ENCODE results near the gene HPSE2. TPM values are rescaled to one million over a fixed set of nuclear protein-coding genes. Genes with fewer than 3 reads are reported as not detected.

HPSE2 gene
- total RNA-seq, 1 experiment from 2014 or later = not detected

GRCh38 chr10:98713586-98713985, 522.1 kb downstream of the HPSE2 start:
- H3K4me1 ChIP-seq (replicated peaks; ENCODE audit: insufficient read depth) = no peaks in the 10 kb centered on the region
- no peaks in the 10 kb centered on the region for H3F3A ChIP-seq (ENCODE audit: insufficient read depth, low read depth)
- H3K4me2 ChIP-seq = no peak overlapping the region
- H3K9me3 ChIP-seq (ENCODE audit: insufficient read depth, low read depth) = no peaks in the 10 kb centered on the region
- BruUV-seq (replicated peaks) = no TSS peak
- H3K9me2 ChIP-seq (ENCODE audit: insufficient read depth) = no peaks in the 10 kb centered on the region
- no peak overlapping the region for H2AFZ ChIP-seq
- intact Hi-C loops (cut with micrococcal nuclease; ENCODE audit: unreplicated experiment) = no loop called here
- no peaks in the 10 kb centered on the region for H3K36me3 ChIP-seq (ENCODE audit: low read depth)
- ChIA-PET CTCF (no interaction called here), POLR2A (ENCODE audit: unreplicated experiment) (no interaction called here)
- no peaks in the 10 kb centered on the region for H3K79me2 ChIP-seq (ENCODE audit: low read depth)
- DNase-seq = no peak
- H3K27me3 ChIP-seq (ENCODE audit: insufficient read depth, low read depth) = no peaks in the 10 kb centered on the region
- no peak overlapping the region for H3K27ac ChIP-seq
- TF ChIP-seq CTCF (conservative IDR thresholded peaks at IDR 0.05) = no peak
- no peak for TF ChIP-seq EZH2 (IDR thresholded peaks at IDR 0.05; ENCODE audit: low read depth)
- no peaks in the 10 kb centered on the region for H4K20me1 ChIP-seq (ENCODE audit: insufficient read depth)
- no peak overlapping the region for H3K4me3 ChIP-seq

- CTCF ChIA-PET = no interaction called here
- intact Hi-C loops (cut with micrococcal nuclease; ENCODE audit: unreplicated experiment) = no loop called here
- no TSS peak for BruUV-seq (replicated peaks)
Observed at GRCh38 chr10:98696516-98696915, 539.1 kb downstream of the HPSE2 start.

GRCh38 chr10:98694883-98695282, 540.8 kb downstream of the HPSE2 start:
- Histone ChIP-seq H4K20me1 (ENCODE audit: insufficient read depth) (no peaks in the 10 kb centered on the region), H3K4me3 (no peak overlapping the region), H3K9me2 (ENCODE audit: insufficient read depth) (no peaks in the 10 kb centered on the region), H3K27me3 (ENCODE audit: insufficient read depth, low read depth) (no peaks in the 10 kb centered on the region), H3K9me3 (ENCODE audit: insufficient read depth, low read depth) (no peaks in the 10 kb centered on the region), H3K27ac (no peak overlapping the region), H3K4me1 (replicated peaks; ENCODE audit: insufficient read depth) (no peaks in the 10 kb centered on the region), H3F3A (ENCODE audit: insufficient read depth, low read depth) (no peaks in the 10 kb centered on the region), H2AFZ (no peak overlapping the region), H3K36me3 (ENCODE audit: low read depth) (no peaks in the 10 kb centered on the region), H3K79me2 (ENCODE audit: low read depth) (no peaks in the 10 kb centered on the region), H3K4me2 (no peak overlapping the region)
- no peak for DNase-seq
- TF ChIP-seq EZH2 (IDR thresholded peaks at IDR 0.05; ENCODE audit: low read depth) (no peak), CTCF (conservative IDR thresholded peaks at IDR 0.05) (no peak)
- intact Hi-C loops (cut with micrococcal nuclease; ENCODE audit: unreplicated experiment) = no loop called here
- POLR2A ChIA-PET (ENCODE audit: unreplicated experiment) = no interaction called here
- no TSS peak for BruUV-seq (replicated peaks)
- CTCF ChIA-PET = no interaction called here

More at GRCh38 chr10:98696516-98696915, 539.1 kb downstream of the HPSE2 start:
- Histone ChIP-seq H3K4me1 (replicated peaks; ENCODE audit: insufficient read depth) (no peaks in the 10 kb centered on the region), H2AFZ (no peak overlapping the region), H3K36me3 (ENCODE audit: low read depth) (no peaks in the 10 kb centered on the region), H3K27ac (no peak overlapping the region), H3K9me3 (ENCODE audit: insufficient read depth, low read depth) (no peaks in the 10 kb centered on the region), H4K20me1 (ENCODE audit: insufficient read depth) (no peaks in the 10 kb centered on the region), H3F3A (ENCODE audit: insufficient read depth, low read depth) (no peaks in the 10 kb centered on the region), H3K4me2 (no peak overlapping the region), H3K9me2 (ENCODE audit: insufficient read depth) (no peaks in the 10 kb centered on the region), H3K79me2 (ENCODE audit: low read depth) (no peaks in the 10 kb centered on the region), H3K4me3 (no peak overlapping the region), H3K27me3 (ENCODE audit: insufficient read depth, low read depth) (no peaks in the 10 kb centered on the region)
- POLR2A ChIA-PET (ENCODE audit: unreplicated experiment) = interaction anchor here (0.7 kb wide), 1 partner anchor 374 kb away, joined by 4 read pairs; no protein-coding TSS in a partner anchor
- no peak for DNase-seq
- TF ChIP-seq EZH2 (IDR thresholded peaks at IDR 0.05; ENCODE audit: low read depth) (no peak), CTCF (conservative IDR thresholded peaks at IDR 0.05) (no peak)

All from PC-9 (cell line).